ENCODE results near the gene PHACTR1.

GRCh38 chr6:13147782-13148181, 431.2 kb downstream of the PHACTR1 start:
- TF ChIP-seq CTCF (IDR thresholded peaks at IDR 0.05) (no peak), POLR2A (IDR thresholded peaks at IDR 0.05) (no peak), POLR2AphosphoS5 (IDR thresholded peaks at IDR 0.05; ENCODE audit: insufficient read depth in 1 of 2, low read depth in 1 of 2) (no peak)
